ENCODE data around the gene PDZD4. TPM values are rescaled to one million over a fixed set of nuclear protein-coding genes. Genes with fewer than 3 reads are reported as not detected.

The PDZD4 gene
- total and polyA plus RNA-seq, 8 donors = 2.1 to 11.1 (median 5.2) TPM

DNA sequence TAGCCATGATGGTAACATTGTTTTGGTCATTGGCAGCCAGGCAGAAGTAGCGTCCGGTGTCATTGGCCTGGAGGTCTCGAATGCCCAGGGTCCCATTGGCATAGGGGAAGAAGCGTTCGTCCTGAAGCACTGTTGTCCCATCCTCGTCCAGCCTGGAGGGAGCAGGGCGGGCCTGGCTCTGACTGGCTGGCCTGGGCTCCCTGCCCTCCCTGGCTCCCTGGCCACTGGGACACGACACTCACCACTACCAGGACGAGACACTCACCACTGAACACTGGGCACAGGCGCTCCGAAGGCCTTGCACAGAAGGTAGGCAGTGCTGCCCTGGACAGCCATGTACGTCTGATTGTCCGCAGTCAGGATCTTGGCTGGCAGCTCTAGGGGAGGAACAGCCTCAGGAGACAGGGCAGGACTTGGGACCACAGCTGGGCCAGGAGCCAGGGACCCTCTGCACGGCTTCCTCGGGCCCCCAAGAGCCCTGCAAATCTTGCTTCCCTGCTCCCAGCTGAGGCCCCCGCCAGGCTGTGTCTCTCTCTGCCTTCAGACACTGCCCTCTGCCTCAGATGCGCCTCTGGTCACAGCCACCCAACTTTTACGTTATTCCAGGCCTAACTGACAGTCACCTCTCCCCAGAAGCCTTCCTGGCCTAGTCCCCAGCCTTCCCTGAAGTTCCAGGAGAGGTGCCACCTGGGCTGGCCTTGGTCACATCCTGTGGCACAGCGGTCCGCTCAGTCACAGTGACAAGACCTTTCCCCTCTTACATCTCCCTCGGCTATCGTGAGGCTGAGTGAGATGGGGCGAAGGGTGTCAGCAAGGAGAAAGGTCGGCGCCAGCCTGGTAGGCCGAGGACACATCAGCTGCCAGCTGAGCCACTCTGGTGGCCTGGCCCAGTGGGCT lies 38.5 kb upstream of the PDZD4 start:
- intact Hi-C loops (cut with DNase I; ENCODE audit: low total_unique reads) = no loop called here
- H3K4me1 ChIP-seq = no peaks in the 10 kb centered on the region

DNA sequence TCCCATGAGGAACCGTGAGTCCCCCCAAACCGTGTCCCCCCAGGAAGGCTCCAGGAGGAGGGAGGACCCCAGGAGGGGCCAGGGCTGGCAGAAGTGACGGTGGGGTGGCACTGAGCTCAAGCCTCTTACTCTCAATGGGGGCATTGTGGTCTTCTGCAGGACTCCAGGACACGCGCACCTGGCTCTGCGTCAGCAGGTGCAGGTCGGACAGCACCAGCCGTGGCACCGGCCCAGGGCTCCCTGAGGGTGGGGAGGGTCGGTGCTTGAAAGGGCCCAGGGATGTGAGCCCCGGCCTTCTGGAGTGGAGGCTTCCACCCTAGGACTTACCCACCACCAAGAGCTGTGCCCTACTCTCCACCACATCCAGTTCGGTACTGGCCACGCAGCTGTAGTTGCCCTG lies 37.3 kb upstream of the PDZD4 start:
- Histone ChIP-seq H3K9me3 (peaks cover 0 to 5% (median 0%) of the 10 kb centered on the region in 4 donors), H3K4me3 (no peak overlapping the region), H3K27me3 (peaks cover 0 to 38% (median 19%) of the 10 kb centered on the region in 3 donors), H3K4me1 (no peaks in the 10 kb centered on the region), H3K36me3 (no peaks in the 10 kb centered on the region), H3K27ac (no peak overlapping the region)
- intact Hi-C loops (cut with DNase I; ENCODE audit: low total_unique reads) = no loop called here
- 67 to 100% (median 85%) methylated on average over 2 to 13 of the region's 13 CpGs for WGBS, 5 donors
- DNase-seq = no peak
- no peak for TF ChIP-seq POLR2A (IDR thresholded peaks at IDR 0.05)
- TF ChIP-seq EP300 (IDR thresholded peaks at IDR 0.05) = no peak
- TF ChIP-seq POLR2AphosphoS5 (IDR thresholded peaks at IDR 0.05) = no peak
- TF ChIP-seq, protein P1, sequence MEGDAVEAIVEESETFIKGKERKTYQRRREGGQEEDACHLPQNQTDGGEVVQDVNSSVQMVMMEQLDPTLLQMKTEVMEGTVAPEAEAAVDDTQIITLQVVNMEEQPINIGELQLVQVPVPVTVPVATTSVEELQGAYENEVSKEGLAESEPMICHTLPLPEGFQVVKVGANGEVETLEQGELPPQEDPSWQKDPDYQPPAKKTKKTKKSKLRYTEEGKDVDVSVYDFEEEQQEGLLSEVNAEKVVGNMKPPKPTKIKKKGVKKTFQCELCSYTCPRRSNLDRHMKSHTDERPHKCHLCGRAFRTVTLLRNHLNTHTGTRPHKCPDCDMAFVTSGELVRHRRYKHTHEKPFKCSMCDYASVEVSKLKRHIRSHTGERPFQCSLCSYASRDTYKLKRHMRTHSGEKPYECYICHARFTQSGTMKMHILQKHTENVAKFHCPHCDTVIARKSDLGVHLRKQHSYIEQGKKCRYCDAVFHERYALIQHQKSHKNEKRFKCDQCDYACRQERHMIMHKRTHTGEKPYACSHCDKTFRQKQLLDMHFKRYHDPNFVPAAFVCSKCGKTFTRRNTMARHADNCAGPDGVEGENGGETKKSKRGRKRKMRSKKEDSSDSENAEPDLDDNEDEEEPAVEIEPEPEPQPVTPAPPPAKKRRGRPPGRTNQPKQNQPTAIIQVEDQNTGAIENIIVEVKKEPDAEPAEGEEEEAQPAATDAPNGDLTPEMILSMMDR (IDR thresholded peaks at IDR 0.05) = no peak

More for the DNA sequence above, 38.5 kb upstream of the PDZD4 start:
- WGBS, 5 donors = 85 to 90% (median 86%) methylated on average over 16 to 26 of the region's 26 CpGs
- no peak overlapping the region for H3K4me3 ChIP-seq
- H3K27ac ChIP-seq = no peak overlapping the region
- peaks cover 0 to 5% (median 0%) of the 10 kb centered on the region in 4 donors for H3K9me3 ChIP-seq
- DNase-seq = no peak
- TF ChIP-seq POLR2AphosphoS5 (IDR thresholded peaks at IDR 0.05) = no peak
- TF ChIP-seq, protein P1 (IDR thresholded peaks at IDR 0.05) = no peak
- no peak for TF ChIP-seq EP300 (IDR thresholded peaks at IDR 0.05)
- no peak for TF ChIP-seq POLR2A (IDR thresholded peaks at IDR 0.05)
- peaks cover 0 to 38% (median 19%) of the 10 kb centered on the region in 3 donors for H3K27me3 ChIP-seq
- H3K36me3 ChIP-seq = no peaks in the 10 kb centered on the region

DNA sequence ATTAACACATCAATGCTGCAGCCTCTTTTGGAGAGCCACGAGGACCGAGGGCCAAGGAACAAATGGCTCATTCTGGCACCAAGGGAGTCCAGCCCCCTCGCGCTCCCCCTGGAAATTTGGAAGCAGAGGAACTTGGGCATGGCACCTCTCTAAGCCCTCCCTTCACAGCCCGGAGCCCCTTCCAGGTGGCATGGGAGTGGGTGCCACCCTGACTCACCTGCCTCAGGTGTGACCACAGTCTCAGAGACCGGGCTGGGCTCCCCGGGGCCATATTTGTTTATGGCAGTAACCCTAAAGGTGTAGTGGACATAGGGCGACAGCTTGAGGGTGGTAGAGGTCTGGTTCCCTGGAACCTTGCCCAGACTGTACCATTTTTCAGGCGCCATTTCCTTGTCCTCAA lies 36.8 kb upstream of the PDZD4 start:
- no peaks in the 10 kb centered on the region for H3K36me3 ChIP-seq
- peaks cover 0 to 5% (median 0%) of the 10 kb centered on the region in 4 donors for H3K9me3 ChIP-seq
- peaks cover 0 to 37% (median 23%) of the 10 kb centered on the region in 3 donors for H3K27me3 ChIP-seq
- intact Hi-C loops (cut with DNase I; ENCODE audit: low total_unique reads) = no loop called here
- no peak overlapping the region for H3K27ac ChIP-seq
- no peak overlapping the region for H3K4me3 ChIP-seq
- no peaks in the 10 kb centered on the region for H3K4me1 ChIP-seq
- TF ChIP-seq POLR2A (IDR thresholded peaks at IDR 0.05) = no peak
- no peak for TF ChIP-seq EP300 (IDR thresholded peaks at IDR 0.05)
- WGBS, 5 donors = 72 to 82% (median 77%) methylated on average over 7 to 9 of the region's 9 CpGs
- no peak for DNase-seq

DNA sequence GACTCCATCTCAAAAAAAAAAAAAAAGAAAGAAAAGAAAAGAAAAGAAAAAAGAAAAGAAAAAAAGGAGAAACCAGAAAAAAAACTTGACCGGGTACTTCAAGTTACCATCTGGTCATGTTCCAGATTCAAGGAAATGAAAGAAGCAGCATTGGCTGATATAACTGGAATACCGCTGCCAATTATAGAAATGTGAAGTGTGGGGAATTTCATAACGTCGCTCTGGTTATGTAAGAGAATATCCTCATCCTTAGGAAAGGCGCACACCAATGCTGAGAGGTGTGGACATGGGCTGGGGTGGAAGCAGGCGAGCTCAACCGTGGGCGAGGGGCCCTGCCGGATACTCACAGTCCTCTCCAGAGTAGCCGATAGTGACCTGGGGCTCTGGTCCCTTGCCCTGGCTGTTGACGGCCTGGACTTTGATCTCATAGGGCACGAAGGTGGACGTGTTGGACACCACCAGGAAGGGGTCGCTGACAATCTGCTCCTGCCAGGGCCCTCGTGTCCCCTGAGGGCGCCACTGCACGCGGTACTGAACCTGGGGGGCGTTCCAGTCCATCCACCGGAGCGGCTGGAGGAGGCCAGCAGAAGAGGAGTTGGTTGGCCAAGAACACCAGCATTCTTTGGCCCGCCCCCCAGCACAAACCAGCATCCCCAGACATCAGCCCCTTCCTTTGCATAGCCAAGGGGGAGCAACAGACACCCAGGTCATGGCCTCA lies 36.1 kb upstream of the PDZD4 start:
- Histone ChIP-seq H3K9me3 (peaks cover 0 to 5% (median 0%) of the 10 kb centered on the region in 4 donors), H3K36me3 (no peaks in the 10 kb centered on the region), H3K27me3 (peaks cover 0 to 36% (median 19%) of the 10 kb centered on the region in 3 donors), H3K4me1 (no peaks in the 10 kb centered on the region), H3K27ac (no peak overlapping the region), H3K4me3 (no peak overlapping the region)
- no peak for TF ChIP-seq POLR2AphosphoS5 (IDR thresholded peaks at IDR 0.05)
- no peak for TF ChIP-seq POLR2A (IDR thresholded peaks at IDR 0.05)
- TF ChIP-seq EP300 (IDR thresholded peaks at IDR 0.05) = no peak
- TF ChIP-seq, protein P1 (IDR thresholded peaks at IDR 0.05) = no peak
- intact Hi-C loops (cut with DNase I; ENCODE audit: low total_unique reads) = no loop called here
- WGBS, 5 donors = 82 to 89% (median 86%) methylated on average over 14 to 22 of the region's 22 CpGs
- no peak for DNase-seq

Data from stomach (tissue), 9 donors.